ENCODE measurements around the gene HHLA2.

DNA sequence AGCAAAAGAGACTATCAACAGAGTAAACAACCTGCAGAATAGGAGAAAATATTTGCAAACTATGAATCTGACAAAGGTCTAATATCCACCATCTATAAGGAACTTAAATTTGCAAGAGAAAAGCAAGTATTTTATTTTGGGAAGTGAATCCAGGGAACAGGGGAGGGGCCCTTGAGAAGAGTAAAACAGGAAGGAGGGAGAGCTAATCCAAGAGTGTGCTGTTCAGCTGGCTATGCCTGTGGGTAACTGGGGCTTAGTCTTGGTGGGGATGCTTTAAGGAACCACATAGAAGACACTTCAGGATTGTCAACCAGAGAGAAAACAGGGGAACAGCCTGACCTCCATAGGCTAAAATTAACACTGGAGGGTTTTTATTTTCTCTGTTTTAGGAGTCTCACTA is 3.9 kb upstream of the HHLA2 start:
- TF ChIP-seq, protein P1, sequence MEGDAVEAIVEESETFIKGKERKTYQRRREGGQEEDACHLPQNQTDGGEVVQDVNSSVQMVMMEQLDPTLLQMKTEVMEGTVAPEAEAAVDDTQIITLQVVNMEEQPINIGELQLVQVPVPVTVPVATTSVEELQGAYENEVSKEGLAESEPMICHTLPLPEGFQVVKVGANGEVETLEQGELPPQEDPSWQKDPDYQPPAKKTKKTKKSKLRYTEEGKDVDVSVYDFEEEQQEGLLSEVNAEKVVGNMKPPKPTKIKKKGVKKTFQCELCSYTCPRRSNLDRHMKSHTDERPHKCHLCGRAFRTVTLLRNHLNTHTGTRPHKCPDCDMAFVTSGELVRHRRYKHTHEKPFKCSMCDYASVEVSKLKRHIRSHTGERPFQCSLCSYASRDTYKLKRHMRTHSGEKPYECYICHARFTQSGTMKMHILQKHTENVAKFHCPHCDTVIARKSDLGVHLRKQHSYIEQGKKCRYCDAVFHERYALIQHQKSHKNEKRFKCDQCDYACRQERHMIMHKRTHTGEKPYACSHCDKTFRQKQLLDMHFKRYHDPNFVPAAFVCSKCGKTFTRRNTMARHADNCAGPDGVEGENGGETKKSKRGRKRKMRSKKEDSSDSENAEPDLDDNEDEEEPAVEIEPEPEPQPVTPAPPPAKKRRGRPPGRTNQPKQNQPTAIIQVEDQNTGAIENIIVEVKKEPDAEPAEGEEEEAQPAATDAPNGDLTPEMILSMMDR (IDR thresholded peaks at IDR 0.05) = no peak
- no peak for TF ChIP-seq EP300 (IDR thresholded peaks at IDR 0.05)
- no peak for TF ChIP-seq POLR2AphosphoS5 (IDR thresholded peaks at IDR 0.05)
- no peak for TF ChIP-seq POLR2A (IDR thresholded peaks at IDR 0.05)

All from sigmoid colon (tissue), 4 donors.